Dedifferentiated amniotic fluid mesenchymal stem cell (primary cell): ENCODE results near the gene RAB26.

Source experiments
- DNase-seq: peaks from one replicate; pipeline ENCODE4 v3.0.0-alpha.2; 2016; ENCODE audit errors: extremely low spot score

The RAB26 gene

GRCh38 chr16:2142942-2143877 is 5.2 kb upstream of the RAB26 start:
- DNase-seq = no peak

- DNase-seq = no peak
Observed at GRCh38 chr16:2143878-2144485, 4.4 kb upstream of the RAB26 start.

GRCh38 chr16:2145843-2146242 is 2.6 kb upstream of the RAB26 start:
- DNase-seq = no peak

- DNase-seq = no peak
Observed at GRCh38 chr16:2147378-2147777, 1.0 kb upstream of the RAB26 start.

GRCh38 chr16:2148714-2149629 is 547 bp downstream of the RAB26 start:
- DNase-seq = no peak

GRCh38 chr16:2149630-2150417 is 1.4 kb downstream of the RAB26 start:
- no peak for DNase-seq

- DNase-seq = no peak
Observed at GRCh38 chr16:2150418-2151187, 2.2 kb downstream of the RAB26 start.

GRCh38 chr16:2151188-2152091 is 3.0 kb downstream of the RAB26 start:
- no peak for DNase-seq

- DNase-seq = no peak
Observed at GRCh38 chr16:2152695-2153506, 4.5 kb downstream of the RAB26 start.

GRCh38 chr16:2154533-2155090 is 6.2 kb downstream of the RAB26 start:
- DNase-seq = no peak

- peak; percentile 100 for DNase-seq
Observed at GRCh38 chr16:2155091-2155950, 6.9 kb downstream of the RAB26 start, which contains the start of gene TRAF7. Gene TRAF7, plus strand, starts transcription at chr16:2155782. Its CDS starts 8,139 bp downstream, at chr16:2163921.

GRCh38 chr16:2155977-2156848 is 7.8 kb downstream of the RAB26 start:
- no peak for DNase-seq

GRCh38 chr16:2156849-2157224 is 8.4 kb downstream of the RAB26 start:
- no peak for DNase-seq

GRCh38 chr16:2157480-2158261 is 9.2 kb downstream of the RAB26 start:
- DNase-seq = no peak

- DNase-seq = no peak
Observed at GRCh38 chr16:2158262-2158638, 9.8 kb downstream of the RAB26 start.
